HG03520 (cell line): Measurements from ENCODE around the gene CMIP.

Experiments
- ATAC-seq: cut with Tn5 transposase; IDR thresholded peaks from one replicate; pipeline ENCODE4 v1.9.1; 2021; ENCODE audit warnings: mild to moderate bottlenecking, moderate library complexity; ENCODE audit not compliant: unreplicated experiment

Gene CMIP

GRCh38 chr16:81458827-81459598 is 14.4 kb downstream of the CMIP start:
- no peak for ATAC-seq

- no peak for ATAC-seq
Observed at GRCh38 chr16:81460075-81460474, 15.5 kb downstream of the CMIP start.

- ATAC-seq: no peak
Observed at GRCh38 chr16:81461243-81461642, 16.6 kb downstream of the CMIP start.

GRCh38 chr16:81461766-81462165 is 17.2 kb downstream of the CMIP start:
- ATAC-seq: no peak

GRCh38 chr16:81462683-81463082 is 18.1 kb downstream of the CMIP start:
- no peak for ATAC-seq

GRCh38 chr16:81463296-81463890 is 18.8 kb downstream of the CMIP start:
- ATAC-seq: no peak

- no peak for ATAC-seq
Observed at GRCh38 chr16:81464279-81464678, 19.7 kb downstream of the CMIP start.

- ATAC-seq: no peak
Observed at GRCh38 chr16:81465375-81465943, 20.9 kb downstream of the CMIP start.

- no peak for ATAC-seq
Observed at GRCh38 chr16:81466356-81466980, 21.9 kb downstream of the CMIP start.

GRCh38 chr16:81467072-81467471 is 22.5 kb downstream of the CMIP start:
- no peak for ATAC-seq

GRCh38 chr16:81467815-81468214 is 23.2 kb downstream of the CMIP start:
- ATAC-seq: no peak

GRCh38 chr16:81468269-81468902 is 23.8 kb downstream of the CMIP start:
- no peak for ATAC-seq

- no peak for ATAC-seq
Observed at GRCh38 chr16:81469183-81469677, 24.6 kb downstream of the CMIP start.

GRCh38 chr16:81469710-81470535 is 25.3 kb downstream of the CMIP start:
- ATAC-seq: peak; percentile 69

- ATAC-seq: no peak
Observed at GRCh38 chr16:81470796-81471636, 26.4 kb downstream of the CMIP start.

- no peak for ATAC-seq
Observed at GRCh38 chr16:81471882-81472281, 27.3 kb downstream of the CMIP start.

- no peak for ATAC-seq
Observed at GRCh38 chr16:81472391-81472790, 27.8 kb downstream of the CMIP start.

GRCh38 chr16:81473066-81473488 is 28.5 kb downstream of the CMIP start:
- ATAC-seq: no peak

- no peak for ATAC-seq
Observed at GRCh38 chr16:81473558-81473957, 28.9 kb downstream of the CMIP start.
